H1 (cell line): ENCODE data around the gene RPS6KB2. TPM values are rescaled to one million over a fixed set of nuclear protein-coding genes. Genes with fewer than 3 reads are reported as not detected.

ENCODE experiments used
- GABPA ChIP-seq: IDR thresholded peaks from 2 replicates; pipeline ENCODE4 v1.6.1; 2011; ENCODE audit warnings: mild to moderate bottlenecking, low read length, moderate library complexity, borderline replicate concordance; ENCODE audit not compliant: insufficient read depth
- GTF2F1 ChIP-seq: IDR thresholded peaks from 2 replicates; pipeline ENCODE4 v1.6.1; 2012; ENCODE audit warnings: low read depth, low read length, improper control_type of control experiment, borderline replicate concordance
- MAFK ChIP-seq: IDR thresholded peaks from 2 replicates; pipeline ENCODE4 v1.6.1; 2012; ENCODE audit warnings: low read depth, mild to moderate bottlenecking, improper control_type of control experiment, low read length
- RFX5 ChIP-seq: IDR thresholded peaks from 2 replicates; pipeline ENCODE4 v1.6.1; 2011; ENCODE audit warnings: low read depth, low read length, improper control_type of control experiment, borderline replicate concordance
- RXRA ChIP-seq: IDR thresholded peaks from 2 replicates; pipeline ENCODE4 v1.6.1; 2011; ENCODE audit warnings: low read depth, mild to moderate bottlenecking, low read length, moderate library complexity; ENCODE audit not compliant: insufficient read depth
- TBP ChIP-seq: IDR thresholded peaks from 2 replicates; pipeline ENCODE4 v1.6.1; 2011; ENCODE audit warnings: low read depth, low read length, improper control_type of control experiment
- polyA plus RNA-seq, 7 experiments: library from polyadenylated mRNA; depleted of rRNA in 3 of 7; stranded (reverse) in 5 of 7; unstranded in 2 of 7; fragments of >200 nt in 5 of 7; fragments of 200-250 nt in 2 of 7; gene quantifications; 1 replicate in 5 of 7; 2 replicates in 1 of 7; 4 replicates in 1 of 7; pipeline versions ENCODE4 v1.2.1 to v1.2.3, GENCODE V29; 2011 to 2013; ENCODE audit warnings: missing spikeins in 2 of 7, mixed read lengths in 2 of 7
- total RNA-seq: library from RNA; stranded (reverse); fragmentation: NEBNext Ultra II Directional; extraction: Animal tissue kit (Norgen Biotek cat#: 25700); gene quantifications from 2 replicates; pipeline ENCODE4 v1.2.1, GENCODE V29; 2021
- TF ChIP-seq, protein P1 (sequence below): fragments of 300-600 bp; sonication (generic); IDR thresholded peaks from 2 replicates; pipeline ENCODE4 v1.7.1; 2012; ENCODE audit warnings: low read length, moderate library complexity, mild to moderate bottlenecking, inconsistent platforms; ENCODE audit not compliant: insufficient replicate concordance
- TF ChIP-seq, protein P2 (sequence below), 3 experiments: IDR thresholded peaks; 1 replicate in 2 of 3; 2 replicates in 1 of 3; pipeline versions ENCODE4 v1.5.1 to v1.6.1; 2011; ENCODE audit warnings: low read length in 3 of 3, mild to moderate bottlenecking in 3 of 3, inconsistent platforms in 2 of 3, low read depth in 1 of 3, moderate library complexity in 1 of 3; ENCODE audit not compliant: insufficient read depth in 1 of 3; ENCODE audit errors: control extremely low read depth in 1 of 3

RPS6KB2 gene
- total and polyA plus RNA-seq, 2 of the 8 experiments (the other 6 are each of a cell fraction or from before 2014, with no cell fraction given) = 41.0 to 47.1 TPM

DNA sequence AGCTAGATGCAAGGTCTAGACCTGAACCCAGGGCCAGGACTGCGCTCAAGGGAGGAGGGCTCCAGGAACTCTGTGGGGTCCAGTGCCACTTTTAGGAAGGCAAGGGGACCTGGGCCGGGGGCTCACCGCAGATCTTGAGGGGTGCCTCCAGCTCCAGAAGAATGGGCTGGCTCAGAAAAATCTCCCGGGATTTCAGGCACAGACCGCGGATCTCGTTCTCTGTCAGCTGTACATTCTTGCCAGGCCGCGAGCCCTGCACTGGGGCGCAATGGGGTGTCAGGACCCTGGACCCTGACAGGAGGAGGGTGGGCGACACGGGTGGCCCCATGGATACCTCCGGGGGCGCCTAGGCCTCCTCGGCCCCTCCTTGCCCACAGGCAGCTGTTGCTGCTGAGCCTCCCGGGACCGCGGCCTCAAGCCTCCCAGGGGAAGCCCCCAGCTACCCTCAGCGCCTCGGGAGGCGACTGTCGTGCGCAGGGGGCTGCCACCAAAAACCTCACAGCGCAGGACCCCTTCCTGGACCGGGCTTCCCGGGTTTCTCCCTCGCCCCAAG lies 27.3 kb upstream of the RPS6KB2 start (continued):
- TF ChIP-seq, protein P1, sequence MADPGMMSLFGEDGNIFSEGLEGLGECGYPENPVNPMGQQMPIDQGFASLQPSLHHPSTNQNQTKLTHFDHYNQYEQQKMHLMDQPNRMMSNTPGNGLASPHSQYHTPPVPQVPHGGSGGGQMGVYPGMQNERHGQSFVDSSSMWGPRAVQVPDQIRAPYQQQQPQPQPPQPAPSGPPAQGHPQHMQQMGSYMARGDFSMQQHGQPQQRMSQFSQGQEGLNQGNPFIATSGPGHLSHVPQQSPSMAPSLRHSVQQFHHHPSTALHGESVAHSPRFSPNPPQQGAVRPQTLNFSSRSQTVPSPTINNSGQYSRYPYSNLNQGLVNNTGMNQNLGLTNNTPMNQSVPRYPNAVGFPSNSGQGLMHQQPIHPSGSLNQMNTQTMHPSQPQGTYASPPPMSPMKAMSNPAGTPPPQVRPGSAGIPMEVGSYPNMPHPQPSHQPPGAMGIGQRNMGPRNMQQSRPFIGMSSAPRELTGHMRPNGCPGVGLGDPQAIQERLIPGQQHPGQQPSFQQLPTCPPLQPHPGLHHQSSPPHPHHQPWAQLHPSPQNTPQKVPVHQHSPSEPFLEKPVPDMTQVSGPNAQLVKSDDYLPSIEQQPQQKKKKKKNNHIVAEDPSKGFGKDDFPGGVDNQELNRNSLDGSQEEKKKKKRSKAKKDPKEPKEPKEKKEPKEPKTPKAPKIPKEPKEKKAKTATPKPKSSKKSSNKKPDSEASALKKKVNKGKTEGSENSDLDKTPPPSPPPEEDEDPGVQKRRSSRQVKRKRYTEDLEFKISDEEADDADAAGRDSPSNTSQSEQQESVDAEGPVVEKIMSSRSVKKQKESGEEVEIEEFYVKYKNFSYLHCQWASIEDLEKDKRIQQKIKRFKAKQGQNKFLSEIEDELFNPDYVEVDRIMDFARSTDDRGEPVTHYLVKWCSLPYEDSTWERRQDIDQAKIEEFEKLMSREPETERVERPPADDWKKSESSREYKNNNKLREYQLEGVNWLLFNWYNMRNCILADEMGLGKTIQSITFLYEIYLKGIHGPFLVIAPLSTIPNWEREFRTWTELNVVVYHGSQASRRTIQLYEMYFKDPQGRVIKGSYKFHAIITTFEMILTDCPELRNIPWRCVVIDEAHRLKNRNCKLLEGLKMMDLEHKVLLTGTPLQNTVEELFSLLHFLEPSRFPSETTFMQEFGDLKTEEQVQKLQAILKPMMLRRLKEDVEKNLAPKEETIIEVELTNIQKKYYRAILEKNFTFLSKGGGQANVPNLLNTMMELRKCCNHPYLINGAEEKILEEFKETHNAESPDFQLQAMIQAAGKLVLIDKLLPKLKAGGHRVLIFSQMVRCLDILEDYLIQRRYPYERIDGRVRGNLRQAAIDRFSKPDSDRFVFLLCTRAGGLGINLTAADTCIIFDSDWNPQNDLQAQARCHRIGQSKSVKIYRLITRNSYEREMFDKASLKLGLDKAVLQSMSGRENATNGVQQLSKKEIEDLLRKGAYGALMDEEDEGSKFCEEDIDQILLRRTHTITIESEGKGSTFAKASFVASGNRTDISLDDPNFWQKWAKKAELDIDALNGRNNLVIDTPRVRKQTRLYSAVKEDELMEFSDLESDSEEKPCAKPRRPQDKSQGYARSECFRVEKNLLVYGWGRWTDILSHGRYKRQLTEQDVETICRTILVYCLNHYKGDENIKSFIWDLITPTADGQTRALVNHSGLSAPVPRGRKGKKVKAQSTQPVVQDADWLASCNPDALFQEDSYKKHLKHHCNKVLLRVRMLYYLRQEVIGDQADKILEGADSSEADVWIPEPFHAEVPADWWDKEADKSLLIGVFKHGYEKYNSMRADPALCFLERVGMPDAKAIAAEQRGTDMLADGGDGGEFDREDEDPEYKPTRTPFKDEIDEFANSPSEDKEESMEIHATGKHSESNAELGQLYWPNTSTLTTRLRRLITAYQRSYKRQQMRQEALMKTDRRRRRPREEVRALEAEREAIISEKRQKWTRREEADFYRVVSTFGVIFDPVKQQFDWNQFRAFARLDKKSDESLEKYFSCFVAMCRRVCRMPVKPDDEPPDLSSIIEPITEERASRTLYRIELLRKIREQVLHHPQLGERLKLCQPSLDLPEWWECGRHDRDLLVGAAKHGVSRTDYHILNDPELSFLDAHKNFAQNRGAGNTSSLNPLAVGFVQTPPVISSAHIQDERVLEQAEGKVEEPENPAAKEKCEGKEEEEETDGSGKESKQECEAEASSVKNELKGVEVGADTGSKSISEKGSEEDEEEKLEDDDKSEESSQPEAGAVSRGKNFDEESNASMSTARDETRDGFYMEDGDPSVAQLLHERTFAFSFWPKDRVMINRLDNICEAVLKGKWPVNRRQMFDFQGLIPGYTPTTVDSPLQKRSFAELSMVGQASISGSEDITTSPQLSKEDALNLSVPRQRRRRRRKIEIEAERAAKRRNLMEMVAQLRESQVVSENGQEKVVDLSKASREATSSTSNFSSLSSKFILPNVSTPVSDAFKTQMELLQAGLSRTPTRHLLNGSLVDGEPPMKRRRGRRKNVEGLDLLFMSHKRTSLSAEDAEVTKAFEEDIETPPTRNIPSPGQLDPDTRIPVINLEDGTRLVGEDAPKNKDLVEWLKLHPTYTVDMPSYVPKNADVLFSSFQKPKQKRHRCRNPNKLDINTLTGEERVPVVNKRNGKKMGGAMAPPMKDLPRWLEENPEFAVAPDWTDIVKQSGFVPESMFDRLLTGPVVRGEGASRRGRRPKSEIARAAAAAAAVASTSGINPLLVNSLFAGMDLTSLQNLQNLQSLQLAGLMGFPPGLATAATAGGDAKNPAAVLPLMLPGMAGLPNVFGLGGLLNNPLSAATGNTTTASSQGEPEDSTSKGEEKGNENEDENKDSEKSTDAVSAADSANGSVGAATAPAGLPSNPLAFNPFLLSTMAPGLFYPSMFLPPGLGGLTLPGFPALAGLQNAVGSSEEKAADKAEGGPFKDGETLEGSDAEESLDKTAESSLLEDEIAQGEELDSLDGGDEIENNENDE = no peak
- TF ChIP-seq TBP (no peak), RXRA (no peak), GTF2F1 (no peak), MAFK (no peak), GABPA (no peak), RFX5 (no peak)
- TF ChIP-seq, protein P2, sequence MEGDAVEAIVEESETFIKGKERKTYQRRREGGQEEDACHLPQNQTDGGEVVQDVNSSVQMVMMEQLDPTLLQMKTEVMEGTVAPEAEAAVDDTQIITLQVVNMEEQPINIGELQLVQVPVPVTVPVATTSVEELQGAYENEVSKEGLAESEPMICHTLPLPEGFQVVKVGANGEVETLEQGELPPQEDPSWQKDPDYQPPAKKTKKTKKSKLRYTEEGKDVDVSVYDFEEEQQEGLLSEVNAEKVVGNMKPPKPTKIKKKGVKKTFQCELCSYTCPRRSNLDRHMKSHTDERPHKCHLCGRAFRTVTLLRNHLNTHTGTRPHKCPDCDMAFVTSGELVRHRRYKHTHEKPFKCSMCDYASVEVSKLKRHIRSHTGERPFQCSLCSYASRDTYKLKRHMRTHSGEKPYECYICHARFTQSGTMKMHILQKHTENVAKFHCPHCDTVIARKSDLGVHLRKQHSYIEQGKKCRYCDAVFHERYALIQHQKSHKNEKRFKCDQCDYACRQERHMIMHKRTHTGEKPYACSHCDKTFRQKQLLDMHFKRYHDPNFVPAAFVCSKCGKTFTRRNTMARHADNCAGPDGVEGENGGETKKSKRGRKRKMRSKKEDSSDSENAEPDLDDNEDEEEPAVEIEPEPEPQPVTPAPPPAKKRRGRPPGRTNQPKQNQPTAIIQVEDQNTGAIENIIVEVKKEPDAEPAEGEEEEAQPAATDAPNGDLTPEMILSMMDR (IDR thresholded peaks at IDR 0.05; ENCODE audit: control extremely low read depth in 1 of 3, insufficient read depth in 1 of 3, low read depth in 1 of 3, low read length in 3 of 3) = no peak
